Stimulated activated CD4-positive, alpha-beta T cell treated with anti-CD3 and anti-CD28 coated beads, Interleukin-1b, Interleukin-23, amount 100 ng/mL, for 48 hours (primary cell): ENCODE measurements around the gene CLDN14.
"Not testable (repeated sequence)": the region's sequence is repeated elsewhere in the genome, so short reads cannot be mapped to it uniquely, and the experiment has no call there.

Experiments used
- DNase-seq: peaks from one replicate; pipeline ENCODE4 v3.0.0-alpha.2; 2020

The CLDN14 gene

DNA sequence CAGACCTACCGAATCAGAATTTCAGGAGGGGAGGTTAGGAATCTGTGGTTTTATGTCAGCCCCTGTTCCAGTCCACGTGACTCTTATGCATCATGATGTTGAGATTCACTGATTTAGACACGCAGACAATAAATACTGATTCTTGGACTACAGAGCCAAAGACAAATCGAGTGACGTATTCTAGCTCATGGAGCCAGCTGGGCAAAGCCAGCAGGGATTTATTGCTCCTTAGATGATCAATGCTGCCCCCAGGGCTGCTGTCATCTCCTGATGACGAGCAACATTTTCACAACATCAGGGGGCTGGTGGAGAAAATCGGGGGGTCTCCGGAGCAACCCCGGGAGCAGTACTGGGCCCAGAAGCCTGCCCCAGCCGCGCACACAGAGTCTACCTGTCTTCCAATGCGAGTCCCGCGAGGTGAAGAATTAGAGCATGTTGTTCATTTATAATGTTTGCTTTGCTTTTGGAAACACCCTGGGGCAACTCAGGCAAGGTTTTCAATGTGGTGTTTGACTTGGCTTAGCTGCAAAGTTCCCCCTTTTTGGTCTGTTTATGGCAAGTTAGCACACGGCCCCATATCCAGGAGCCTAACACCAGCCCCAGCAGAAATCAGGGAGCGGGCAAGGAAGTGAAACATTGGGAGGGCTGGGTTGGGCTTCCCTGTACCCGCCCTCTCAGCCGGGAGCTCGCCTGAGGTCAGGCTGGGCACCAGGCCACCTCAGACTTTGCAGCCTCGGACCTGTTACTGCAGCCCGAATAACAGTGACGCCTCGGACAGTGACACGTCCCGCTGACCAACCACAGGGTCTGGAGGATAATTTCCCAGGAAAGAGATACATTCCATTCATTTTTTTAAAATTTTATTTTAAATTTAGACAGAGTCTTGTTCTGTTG lies 19.9 kb upstream of the CLDN14 start:
- DNase-seq = no peak

DNA sequence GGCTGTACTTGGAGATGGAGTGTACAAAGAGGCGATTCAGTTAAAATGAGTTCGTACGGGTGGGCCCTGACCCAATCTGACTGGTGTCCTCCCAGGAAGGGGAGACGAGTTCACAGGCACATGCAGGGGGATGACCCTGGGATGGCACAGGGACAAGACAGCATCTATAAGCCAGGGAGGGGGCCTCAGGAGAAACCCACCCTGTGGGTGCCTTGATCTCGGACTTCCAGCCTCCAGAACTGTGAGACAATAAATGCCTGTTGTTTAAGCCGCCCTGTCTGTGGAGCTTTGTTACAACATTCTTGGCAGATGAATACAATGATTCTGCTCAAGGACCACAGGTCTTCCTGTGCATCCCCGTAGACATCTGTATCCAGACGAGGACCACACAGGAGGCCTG lies 14.6 kb upstream of the CLDN14 start:
- no peak for DNase-seq

DNA sequence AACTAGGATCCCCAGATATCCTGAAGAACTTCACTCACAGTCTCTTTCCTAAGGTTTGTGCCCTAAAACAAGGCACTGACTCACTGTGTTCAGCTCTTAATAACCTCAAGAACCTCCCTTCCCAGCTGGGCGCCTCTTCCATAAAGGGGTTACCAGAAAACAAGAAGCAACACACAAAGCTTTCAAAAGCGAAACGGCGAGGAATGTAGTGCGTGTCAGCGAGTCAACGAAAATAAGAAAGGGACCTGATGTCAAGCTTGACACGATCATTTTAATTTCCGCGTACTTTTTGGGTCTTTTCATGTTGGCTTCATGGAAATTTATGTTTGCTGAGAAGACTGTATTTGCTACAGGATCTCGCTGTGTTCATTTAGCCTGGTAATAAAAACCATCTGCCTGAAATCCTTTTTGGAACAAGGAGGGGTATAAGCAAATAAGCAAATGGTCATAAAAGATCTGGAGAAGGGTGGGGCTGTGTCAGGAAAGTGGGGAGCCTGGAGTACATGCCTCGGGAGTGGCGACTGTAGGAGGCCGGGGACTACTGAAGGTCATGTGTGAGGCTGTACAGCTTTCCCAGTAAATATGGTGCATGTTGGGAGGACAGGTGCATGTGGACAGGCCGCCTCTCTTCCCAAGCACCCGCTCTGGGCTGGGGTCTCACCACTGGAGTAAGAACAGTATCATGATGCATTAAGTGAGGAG lies 11.4 kb upstream of the CLDN14 start:
- DNase-seq = no peak

DNA sequence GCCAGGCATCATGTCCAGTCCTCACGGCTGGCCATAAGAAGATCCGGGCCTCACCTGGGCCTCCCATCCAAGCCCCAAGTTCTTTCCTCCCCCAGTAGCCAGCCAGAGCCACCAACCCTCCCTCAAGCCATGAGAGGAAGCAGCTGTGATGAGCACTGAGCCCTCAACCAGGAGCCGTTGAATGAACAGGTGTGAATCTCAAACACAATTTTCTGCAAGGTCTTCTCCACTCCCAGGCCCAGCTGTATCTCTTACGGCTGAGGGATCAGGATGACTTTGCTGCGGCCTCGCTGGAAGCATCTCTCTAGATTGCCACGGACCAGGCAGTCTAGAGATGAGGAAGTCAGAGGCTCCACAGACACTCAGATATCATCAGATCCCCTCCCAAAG lies 9.8 kb upstream of the CLDN14 start:
- DNase-seq = no peak

DNA sequence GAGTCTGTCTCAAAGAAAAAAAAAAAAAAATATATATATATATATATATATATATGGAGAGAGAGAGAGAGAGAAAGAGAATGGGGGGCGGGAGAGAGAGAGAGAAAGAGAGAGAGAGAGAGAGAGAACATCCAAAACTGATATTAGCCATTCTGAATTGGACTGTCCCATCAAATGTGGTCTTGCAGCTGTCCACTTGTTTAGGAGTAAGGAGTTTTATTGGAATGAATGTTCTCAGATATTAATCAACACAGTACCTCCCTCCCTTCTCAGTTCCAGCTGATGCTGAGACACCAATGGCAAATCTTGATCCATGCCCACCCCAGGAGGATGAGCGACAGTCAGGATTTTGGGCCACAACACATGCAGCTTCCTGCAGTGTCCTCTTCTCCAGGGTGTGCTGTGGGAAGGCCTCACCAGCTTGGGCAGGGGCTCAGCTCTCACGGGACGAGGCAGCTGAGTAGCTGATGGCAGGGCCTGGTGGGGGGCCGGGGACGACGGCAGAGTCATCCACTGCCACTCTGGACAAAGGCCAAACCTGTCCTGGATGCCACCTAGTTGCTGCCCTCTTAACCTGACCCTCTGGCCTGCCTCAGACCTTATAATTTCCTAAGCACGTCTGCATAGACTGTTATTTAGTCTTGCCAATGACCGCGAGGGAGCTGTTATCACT lies 9.3 kb upstream of the CLDN14 start:
- no peak for DNase-seq

DNA sequence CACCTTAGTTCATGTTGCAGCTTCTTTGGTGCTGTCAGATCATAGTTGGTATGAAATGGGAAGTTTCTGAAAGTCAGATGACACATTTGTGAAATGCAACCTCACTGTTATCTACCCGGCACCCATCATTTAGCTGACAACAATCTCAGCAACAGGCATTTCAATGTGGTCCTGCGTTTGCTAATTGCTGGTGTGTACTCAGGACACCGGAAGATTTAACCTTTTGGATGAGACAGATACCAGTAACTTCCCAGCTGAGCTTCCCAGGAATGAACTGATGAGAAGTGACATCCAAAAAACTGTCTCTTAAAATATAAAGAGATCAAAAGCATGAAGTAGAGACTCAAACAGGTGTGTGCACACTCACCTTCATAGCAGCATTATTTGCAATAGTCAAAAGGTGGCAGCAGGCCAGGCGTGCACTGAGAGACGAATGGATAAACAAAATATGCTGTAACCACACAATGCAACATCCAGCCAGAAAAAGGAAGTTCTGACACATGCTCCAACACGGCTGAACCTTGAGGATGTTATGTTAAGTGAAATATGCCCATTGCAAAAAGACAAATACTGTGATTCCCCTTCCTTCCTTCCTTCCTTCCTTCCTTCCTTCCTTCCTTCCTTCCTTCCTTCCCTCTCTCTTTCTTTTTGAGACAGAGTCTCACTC lies 7.9 kb upstream of the CLDN14 start:
- DNase-seq = no peak

DNA sequence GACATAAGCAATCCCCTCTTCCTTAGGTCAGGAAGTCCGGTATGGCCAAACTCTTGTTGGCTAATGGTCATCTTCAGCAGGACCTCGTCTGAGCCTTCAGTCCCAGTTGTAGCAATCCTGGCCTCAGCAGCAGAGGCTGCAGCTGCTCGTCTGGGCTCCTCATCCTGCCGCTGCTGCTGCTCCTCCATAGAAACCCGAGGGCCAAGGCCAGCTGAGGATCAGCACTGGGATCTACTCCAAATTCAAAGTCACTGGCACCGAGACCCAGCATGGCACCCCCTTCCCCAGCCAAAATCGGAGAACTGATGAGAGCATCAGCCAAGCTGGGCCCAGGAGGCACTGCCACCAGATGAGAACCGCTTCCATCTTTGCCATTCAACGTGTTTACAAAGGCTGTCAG lies 6.3 kb upstream of the CLDN14 start:
- DNase-seq = no peak

DNA sequence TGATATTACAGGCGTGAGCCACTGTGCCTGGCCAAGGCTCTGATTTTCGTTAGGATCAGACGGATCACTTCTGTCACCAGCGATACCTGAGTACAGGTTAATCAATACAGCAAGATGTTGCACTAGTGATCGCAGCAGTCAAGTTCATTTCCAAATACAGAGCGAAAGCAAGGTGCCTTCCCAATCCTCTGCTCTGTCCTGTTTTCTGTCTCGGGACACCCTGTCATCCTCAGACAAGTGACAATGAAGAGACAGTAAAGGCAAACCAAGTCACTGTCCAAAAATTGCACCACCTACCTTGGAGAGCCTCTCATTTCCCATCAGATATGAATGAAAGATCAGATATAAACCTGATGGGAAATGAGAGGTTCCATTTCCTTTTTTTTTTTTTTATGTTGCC lies 5.6 kb upstream of the CLDN14 start:
- no peak for DNase-seq

DNA sequence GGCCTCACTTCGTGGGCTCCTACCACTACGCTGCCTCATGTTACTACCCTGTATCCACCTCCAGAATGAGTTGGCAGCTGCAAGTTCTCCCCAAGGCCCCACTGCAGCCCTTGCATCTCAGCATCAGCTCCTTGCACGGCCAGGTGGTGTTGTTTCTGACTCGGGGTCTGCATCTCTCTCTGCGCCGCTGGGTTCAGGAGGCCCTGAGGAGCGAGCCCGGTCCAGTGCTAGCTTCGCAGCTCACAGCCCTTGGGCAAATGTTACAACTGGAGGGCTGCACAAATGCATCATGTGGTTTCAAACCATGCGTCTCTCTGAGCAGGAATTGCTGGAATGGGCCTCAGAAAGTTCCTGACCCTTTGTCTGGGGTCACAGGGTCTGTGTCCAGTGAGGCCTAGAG lies 3.2 kb upstream of the CLDN14 start:
- no peak for DNase-seq

DNA sequence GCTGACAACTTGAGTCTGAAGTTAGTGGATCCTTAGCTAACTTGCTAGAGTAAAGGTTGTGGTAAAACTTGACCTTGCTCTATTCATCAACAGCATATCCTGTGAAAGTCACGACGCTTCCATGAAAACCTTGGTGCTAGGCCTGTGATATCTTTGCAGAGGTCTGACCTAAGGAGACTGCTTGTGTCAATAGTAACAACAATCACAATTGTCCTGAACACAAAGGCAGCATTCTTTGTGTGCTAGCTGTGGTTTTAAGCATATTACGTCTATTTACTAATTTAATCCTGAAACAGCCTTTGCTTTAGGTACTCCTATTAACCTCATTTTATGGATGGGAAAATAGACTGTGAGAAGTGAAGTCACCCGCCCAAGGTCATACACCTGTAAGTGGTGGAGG lies 2.8 kb upstream of the CLDN14 start:
- DNase-seq = no peak

DNA sequence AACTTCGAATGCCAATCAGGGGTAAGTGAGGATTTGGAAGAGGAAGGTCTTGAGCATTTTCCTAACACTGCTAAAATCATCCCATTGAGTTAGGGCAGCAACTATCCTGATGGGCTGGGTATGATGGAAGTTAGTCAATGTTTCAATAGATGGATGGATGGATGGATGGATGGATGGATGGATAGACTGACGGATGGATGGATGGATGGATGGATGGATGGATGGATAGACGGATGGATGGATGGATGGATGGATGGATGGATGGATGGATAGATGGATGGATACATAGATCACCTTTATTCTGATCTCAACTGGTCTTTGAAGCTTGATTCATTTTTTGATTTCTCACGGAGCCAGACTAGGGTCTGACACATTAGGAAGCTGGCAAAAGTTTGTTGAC lies 2.3 kb upstream of the CLDN14 start:
- DNase-seq = no peak

DNA sequence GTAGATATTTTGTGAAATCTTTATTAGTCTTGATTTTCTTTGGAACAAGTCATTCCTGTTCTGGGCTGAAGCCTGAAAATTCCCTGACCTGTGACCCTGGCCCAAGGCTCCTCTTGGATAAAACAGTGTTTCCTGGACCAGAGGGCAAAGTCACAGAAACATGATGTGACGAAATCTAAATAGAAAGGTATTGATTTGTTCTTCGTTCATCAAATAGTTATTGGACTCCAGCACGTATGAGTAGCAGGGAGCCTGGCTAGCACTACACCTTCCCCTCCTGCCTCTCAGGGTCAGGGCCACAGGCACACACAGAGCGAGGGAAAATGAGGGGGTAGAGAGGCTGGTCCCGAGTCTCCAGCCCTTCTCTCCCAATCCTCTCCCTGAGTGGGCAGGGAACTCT lies 1.7 kb upstream of the CLDN14 start:
- DNase-seq = no peak

DNA sequence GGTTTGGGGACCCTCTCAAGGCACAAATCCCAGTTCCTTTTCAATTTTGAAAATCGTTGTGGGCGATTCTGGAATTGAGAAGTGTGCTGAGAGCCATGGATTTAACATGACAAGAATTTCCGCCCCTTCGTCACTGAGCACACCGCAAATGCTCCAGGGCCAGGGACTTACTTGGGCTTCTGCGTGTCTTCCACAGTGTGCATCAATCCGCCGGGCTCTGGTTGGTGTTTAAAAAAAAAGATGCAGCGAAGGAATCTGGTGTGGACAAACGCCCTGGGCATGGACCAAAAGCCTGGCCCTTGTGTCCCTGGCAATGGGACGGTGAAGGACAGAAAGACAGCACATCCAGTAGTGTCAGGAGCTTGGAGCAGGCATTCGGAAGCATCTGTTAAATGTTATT lies 696 bp upstream of the CLDN14 start:
- DNase-seq = no peak

DNA sequence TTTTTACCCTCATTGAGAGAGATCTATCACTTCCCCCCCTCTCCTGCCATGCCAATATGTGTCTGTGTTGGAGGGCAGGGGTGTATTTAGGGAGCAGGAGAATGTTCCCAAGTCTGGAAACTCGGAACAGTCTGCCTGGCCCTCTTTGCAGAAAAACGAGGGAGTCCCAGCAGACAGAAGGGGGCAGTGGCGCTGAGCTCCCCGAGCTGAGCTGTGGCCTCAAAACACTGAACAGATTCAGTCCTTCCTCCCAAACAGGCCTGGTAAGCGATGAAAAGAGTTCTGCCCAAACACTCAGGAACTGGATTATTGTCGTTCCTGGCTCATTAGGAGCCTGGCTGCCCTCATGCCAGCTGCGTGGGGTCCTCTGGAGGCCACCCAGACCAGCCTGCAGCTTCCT lies 981 bp downstream of the CLDN14 start:
- DNase-seq = no peak

DNA sequence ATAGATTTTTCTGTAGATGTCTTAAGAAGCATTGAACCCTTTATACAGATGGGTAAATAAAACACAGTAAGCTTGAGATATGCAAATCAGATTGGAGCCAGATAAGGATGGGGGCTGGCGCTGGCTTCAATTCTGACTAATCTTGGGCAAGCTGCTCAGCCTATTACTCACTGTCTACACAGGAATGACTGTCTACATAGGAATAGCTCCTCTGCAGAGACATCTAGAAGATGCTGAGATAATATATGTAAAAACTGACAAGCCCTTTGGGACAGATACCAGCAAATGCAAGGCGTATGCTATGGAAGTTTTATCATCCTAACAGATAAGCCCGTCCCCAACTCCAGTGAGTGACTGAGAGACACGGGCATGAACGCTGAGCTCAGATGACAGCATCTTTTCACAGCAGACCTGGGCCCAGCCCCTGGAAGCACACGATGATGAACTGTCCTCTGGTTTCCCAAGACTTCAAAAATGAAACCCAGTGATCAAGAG lies 1.7 kb downstream of the CLDN14 start:
- peak; percentile 65 for DNase-seq

DNA sequence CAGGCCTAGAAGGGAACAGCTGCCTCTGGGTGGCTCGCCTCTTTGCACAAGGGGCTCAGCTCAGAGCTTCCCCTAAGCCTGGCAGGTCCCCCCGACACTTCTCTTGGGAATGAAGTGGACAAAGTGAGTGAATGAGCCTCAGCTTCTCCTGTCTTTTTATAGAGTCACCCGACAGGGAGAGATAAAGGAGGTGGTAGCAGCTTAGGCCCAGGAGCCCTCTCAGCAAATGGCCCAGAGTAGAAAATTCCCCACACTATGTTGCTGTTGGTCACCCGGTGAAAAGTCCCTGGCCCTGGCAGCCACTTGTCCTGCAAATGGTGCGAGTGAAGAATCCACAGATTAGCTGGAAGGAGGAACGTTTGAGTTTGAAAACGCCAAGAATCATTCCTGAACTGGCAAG lies 2.4 kb downstream of the CLDN14 start:
- DNase-seq = no peak

DNA sequence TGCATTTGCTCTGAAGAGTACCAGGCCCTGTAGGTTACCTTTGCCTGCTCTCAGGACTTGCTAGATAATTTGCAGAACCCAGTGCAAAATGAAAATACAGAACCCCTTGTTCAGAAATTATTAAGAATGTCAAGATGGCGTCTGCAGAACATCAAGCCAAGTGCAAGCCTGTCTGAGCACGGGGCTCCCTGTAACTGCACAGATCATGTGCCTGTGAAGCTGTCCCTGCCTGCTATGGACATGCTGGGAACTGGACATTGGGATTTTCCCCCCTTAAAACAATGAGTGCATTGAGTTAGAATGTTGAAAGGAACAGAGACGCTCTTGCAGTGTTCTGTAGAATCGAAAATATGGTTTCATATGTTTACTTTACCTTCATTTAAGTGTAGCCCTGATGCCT lies 2.9 kb downstream of the CLDN14 start:
- DNase-seq = no peak

DNA sequence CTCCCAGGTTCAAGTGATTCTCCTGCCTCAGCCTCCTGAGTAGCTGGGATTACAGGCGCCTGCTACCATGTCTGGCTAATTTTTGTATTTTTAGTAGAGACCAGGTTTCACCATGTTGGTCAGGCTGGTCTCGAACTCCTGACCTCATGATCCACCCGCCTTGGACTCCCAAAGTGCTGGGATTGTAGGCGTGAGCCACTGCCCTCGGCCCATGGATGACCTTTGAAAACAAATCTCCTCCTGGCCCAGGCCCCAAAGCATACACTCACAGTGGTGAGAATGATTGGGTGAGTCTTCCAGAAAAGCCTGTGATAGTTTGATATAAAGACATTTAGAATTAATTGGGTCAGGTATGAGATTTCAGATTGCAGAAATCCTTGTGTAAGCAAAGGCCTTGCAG lies 3.4 kb downstream of the CLDN14 start:
- not testable (repeated sequence) for DNase-seq

DNA sequence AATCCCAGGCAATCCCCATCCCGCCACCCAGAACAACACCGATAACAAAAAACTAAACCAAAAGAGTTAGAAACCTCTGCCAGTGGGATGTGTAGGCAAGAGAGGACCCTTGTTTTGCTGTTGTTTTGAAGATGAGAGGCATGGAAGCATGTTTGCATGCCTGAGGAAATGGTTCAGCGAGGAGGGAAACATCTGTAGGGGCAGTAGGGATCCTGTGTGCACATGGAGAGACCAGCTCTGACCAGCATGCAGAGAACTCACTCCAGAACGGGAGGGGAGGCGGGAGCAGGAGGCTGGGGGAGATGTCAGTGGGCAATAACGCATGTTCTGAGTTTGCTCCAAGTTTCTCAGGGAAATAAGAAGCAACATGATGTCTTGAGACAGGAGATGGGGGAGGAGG lies 5.3 kb downstream of the CLDN14 start:
- no peak for DNase-seq

DNA sequence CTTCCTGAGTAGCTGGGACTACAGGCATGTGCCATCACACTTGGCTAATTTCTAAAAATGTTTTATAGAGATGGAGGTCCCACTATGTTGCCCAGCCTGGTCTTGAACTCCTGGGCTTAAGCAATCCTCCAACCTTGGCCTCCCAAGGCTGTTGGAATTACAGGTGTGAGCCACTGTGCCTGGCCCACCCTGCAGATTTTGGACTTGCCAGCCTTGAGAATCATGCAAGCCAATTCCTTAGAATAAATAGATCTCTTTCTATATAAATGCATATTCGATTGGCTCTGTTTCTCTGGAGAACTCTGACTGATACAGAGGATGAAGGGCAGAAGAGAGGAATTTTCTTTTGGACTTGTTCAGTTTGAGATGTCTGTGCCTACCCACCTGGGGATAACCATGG lies 6.7 kb downstream of the CLDN14 start:
- no peak for DNase-seq

DNA sequence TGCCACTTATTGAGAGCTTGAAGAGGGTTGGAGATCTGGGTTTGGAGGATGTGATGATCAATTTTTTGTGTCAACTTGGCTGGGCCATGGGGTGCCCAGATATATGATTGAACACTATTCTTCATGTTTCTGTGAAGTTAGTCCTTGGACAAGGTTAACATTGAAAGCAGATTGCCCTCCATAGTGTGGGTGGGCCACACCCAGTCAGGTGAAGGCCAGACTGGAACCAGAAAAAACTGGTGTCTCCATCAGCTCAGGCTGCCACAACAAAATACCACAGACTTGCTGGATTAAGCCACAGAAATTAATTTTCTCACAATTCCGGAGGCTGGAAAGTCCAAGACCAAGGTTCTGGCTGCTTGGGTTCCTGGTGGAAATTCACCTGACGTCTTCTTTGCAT lies 7.5 kb downstream of the CLDN14 start:
- DNase-seq = no peak

DNA sequence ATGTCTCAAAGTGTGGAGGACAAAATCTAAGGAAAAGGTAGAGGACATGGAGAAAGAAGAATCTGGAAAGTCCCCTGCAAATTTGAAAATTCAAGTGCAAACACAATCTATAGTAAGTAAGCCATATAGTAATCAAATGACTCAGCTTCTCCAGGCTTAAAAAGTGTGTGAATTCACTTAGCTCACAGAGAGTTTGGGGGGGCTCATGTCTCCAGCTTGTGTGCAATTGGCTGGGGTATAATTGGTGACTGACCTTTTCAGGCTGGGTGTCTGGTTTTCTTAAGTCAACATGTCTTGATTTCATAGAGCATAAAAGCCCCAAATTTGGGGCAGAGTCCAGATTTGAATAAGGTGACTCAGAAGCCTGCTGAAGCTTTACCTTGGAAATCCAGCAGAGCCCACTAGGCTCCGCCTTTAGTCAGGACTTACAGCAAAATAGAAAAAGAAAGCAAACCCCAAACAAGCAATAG lies 8.6 kb downstream of the CLDN14 start:
- peak; percentile 40 for DNase-seq

DNA sequence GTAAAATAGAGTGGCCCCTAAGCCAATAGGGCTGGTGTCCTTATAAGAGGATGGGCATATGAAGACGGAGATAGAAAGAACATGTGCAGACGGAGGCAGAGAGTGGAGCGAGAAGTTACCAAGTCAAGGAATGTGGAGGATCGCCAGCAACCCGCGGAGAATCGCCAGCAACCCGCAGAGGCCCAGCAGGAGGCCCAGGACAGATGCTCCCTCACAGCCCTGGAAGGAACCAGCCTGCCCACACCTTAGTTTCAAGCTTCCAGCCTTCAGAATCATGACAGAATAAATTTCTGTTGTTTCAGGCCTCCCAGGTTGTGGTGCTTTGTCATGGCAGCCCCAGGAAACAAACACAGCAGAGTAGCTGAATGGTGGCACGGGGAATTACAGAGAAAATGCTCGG lies 9.6 kb downstream of the CLDN14 start:
- DNase-seq = no peak
